K562 (cell line): ENCODE measurements around the gene FANCG. TPM values are rescaled to one million over a fixed set of nuclear protein-coding genes. Genes with fewer than 3 reads are reported as not detected.

Experiments used
- ATF7 ChIP-seq: fragments of 450-650 bp; IDR thresholded peaks from 2 replicates; pipeline ENCODE4 v1.7.1; 2014; ENCODE audit warnings: mild to moderate bottlenecking, moderate library complexity
- C11orf30 ChIP-seq: fragments of 450-650 bp; IDR thresholded peaks from 2 replicates; pipeline ENCODE4 v1.6.1; 2016; ENCODE audit warnings: low read depth, mild to moderate bottlenecking
- CC2D1A ChIP-seq: fragments of 450-650 bp; IDR thresholded peaks from 2 replicates; pipeline ENCODE4 v1.6.1; 2017; ENCODE audit warnings: mild to moderate bottlenecking
- CREB3L1 ChIP-seq: fragments of 450-650 bp; IDR thresholded peaks from 2 replicates; pipeline ENCODE4 v1.6.1; 2014; ENCODE audit warnings: low read depth, mild to moderate bottlenecking, moderate library complexity, borderline replicate concordance
- FOS ChIP-seq: IDR thresholded peaks from 3 replicates; pipeline ENCODE4 v1.6.1; 2011; ENCODE audit not compliant: insufficient read length; ENCODE audit errors: extremely low read depth
- GABPA ChIP-seq: fragments of 200-800 bp; sonication (Bioruptor generic); conservative IDR thresholded peaks from 2 replicates; pipeline ENCODE4 v1.6.1; 2016; ENCODE audit warnings: low read depth, missing genetic modification characterization, missing compliant biosample characterization
- HMGN3 ChIP-seq: IDR thresholded peaks from 2 replicates; pipeline ENCODE4 v1.6.1; 2011; ENCODE audit warnings: borderline replicate concordance, low read depth, mild to moderate bottlenecking, mixed read lengths, low read length; ENCODE audit not compliant: insufficient read length; ENCODE audit errors: extremely low read depth
- IRF2 ChIP-seq: sonication (generic); formaldehyde crosslinking; IDR thresholded peaks from 2 replicates; pipeline ENCODE4 v1.8.1; 2022; ENCODE audit warnings: mild to moderate bottlenecking, missing genetic modification reagents
- KDM4B ChIP-seq, 2 experiments: fragments of 450-650 bp in 1 of 2; sonication (generic) in 1 of 2; IDR thresholded peaks; 2 replicates each; pipeline ENCODE4 v1.6.1; 2016 to 2017; ENCODE audit warnings: borderline replicate concordance in 2 of 2, antibody characterized with exemption in 1 of 2, low read depth in 1 of 2, mild to moderate bottlenecking in 1 of 2
- MBD2 ChIP-seq: sonication (generic); IDR thresholded peaks from 2 replicates; pipeline ENCODE4 v1.6.1; 2016; ENCODE audit warnings: low read depth, borderline replicate concordance
- NCOA6 ChIP-seq: fragments of 450-650 bp; IDR thresholded peaks from 2 replicates; pipeline ENCODE4 v1.6.1; 2017; ENCODE audit warnings: mild to moderate bottlenecking
- NEUROD1 ChIP-seq: fragments of 150-350 bp; IDR thresholded peaks from 2 replicates; pipeline ENCODE4 v1.6.1; 2014; ENCODE audit warnings: borderline replicate concordance, low read length, low read depth; ENCODE audit not compliant: partially characterized antibody
- NFYB ChIP-seq: IDR thresholded peaks from 2 replicates; pipeline ENCODE4 v1.6.1; 2011; ENCODE audit warnings: mild to moderate bottlenecking, moderate library complexity; ENCODE audit not compliant: insufficient read length; ENCODE audit errors: extremely low read depth
- RFX1 ChIP-seq: fragments of 450-650 bp; IDR thresholded peaks from 2 replicates; pipeline ENCODE4 v1.6.1; 2016; ENCODE audit warnings: mild to moderate bottlenecking, moderate library complexity
- STAT6 ChIP-seq: sonication (generic); formaldehyde crosslinking; IDR thresholded peaks from 2 replicates; pipeline ENCODE4 v1.8.1; 2023; ENCODE audit warnings: mild to moderate bottlenecking, missing genetic modification reagents
- TEAD2 ChIP-seq: fragments of 450-650 bp; IDR thresholded peaks from 2 replicates; pipeline ENCODE4 v1.6.1; 2016; ENCODE audit warnings: missing genetic modification characterization, control low read depth, missing compliant biosample characterization
- ZNF263 ChIP-seq: sonication (generic); formaldehyde crosslinking; IDR thresholded peaks from 2 replicates; pipeline ENCODE4 v1.8.0; 2022; ENCODE audit warnings: mild to moderate bottlenecking, missing genetic modification reagents, borderline replicate concordance
- polyA plus RNA-seq, 8 experiments: library from polyadenylated mRNA; depleted of rRNA in 4 of 8; stranded (reverse) in 5 of 8; unstranded in 3 of 8; fragments of >200 nt; fragmentation: Nextera tagmentation in 2 of 8; fragmentation: Illumina TruSeq in 1 of 8; extraction: Ambion mirVana in 2 of 8; extraction: Trizol in 1 of 8; gene quantifications; 2 replicates each; pipeline versions ENCODE4 v1.2.1 to v1.2.3, GENCODE V29; 2011 to 2014; ENCODE audit warnings: inconsistent platforms in 1 of 8, missing spikeins in 1 of 8
- total RNA-seq, 7 experiments: library from RNA; depleted of rRNA in 6 of 7; stranded (reverse); fragments of >200 nt in 6 of 7; fragmentation: Illumina TruSeq in 2 of 7; extraction: Trizol in 2 of 7; gene quantifications; 2 replicates each; pipeline versions ENCODE4 v1.2.1 to v1.2.3, GENCODE V29; 2011 to 2021; ENCODE audit warnings: low replicate concordance in 1 of 7
- TF ChIP-seq, protein P1 (sequence below): fragments of 150-350 bp; IDR thresholded peaks from 2 replicates; pipeline ENCODE4 v1.6.1; 2014; ENCODE audit warnings: low read depth, mild to moderate bottlenecking, low read length, borderline replicate concordance
- TF ChIP-seq, protein P2 (sequence below): fragments of 450-650 bp; IDR thresholded peaks from 2 replicates; pipeline ENCODE4 v1.6.1; 2016; ENCODE audit warnings: low read depth, mild to moderate bottlenecking, moderate library complexity

Gene FANCG
- total and polyA plus RNA-seq, 9 of the 15 experiments (the other 6 are each of a cell fraction or from before 2014, with no cell fraction given) = 7.5 to 43.9 (median 31.0) TPM

- TF ChIP-seq NEUROD1 (peak; percentile 92), CC2D1A (0 out of 2 replicates have a peak, but pooled peaks have one; percentile 61), IRF2 (no peak), MBD2 (peak; percentile 98), ZNF263 (CRISPR knock-in tag) (peak; percentile 15; the same call in 1 of the 2 replicates), GABPA (tag) (0 out of 2 replicates have a peak, but pooled peaks have one; percentile 25), NFYB (peak; percentile 84), CREB3L1 (peak; percentile 64; the same call in 1 of the 2 replicates), C11orf30 (peak; percentile 74), KDM4B (IDR thresholded peaks at IDR 0.05; ENCODE audit: borderline replicate concordance in 2 of 2, low read depth in 1 of 2) (peak in 1 of 2 experiments; percentile 46; a peak in 1 of 4 replicates), NCOA6 (no peak), RFX1 (peak; percentile 86), FOS (peak; percentile 92), HMGN3 (peak; percentile 3), ATF7 (0 out of 2 replicates have a peak, but pooled peaks have one; percentile 52), STAT6 (CRISPR knock-in tag) (no peak), TEAD2 (no peak)
- TF ChIP-seq, protein P1, sequence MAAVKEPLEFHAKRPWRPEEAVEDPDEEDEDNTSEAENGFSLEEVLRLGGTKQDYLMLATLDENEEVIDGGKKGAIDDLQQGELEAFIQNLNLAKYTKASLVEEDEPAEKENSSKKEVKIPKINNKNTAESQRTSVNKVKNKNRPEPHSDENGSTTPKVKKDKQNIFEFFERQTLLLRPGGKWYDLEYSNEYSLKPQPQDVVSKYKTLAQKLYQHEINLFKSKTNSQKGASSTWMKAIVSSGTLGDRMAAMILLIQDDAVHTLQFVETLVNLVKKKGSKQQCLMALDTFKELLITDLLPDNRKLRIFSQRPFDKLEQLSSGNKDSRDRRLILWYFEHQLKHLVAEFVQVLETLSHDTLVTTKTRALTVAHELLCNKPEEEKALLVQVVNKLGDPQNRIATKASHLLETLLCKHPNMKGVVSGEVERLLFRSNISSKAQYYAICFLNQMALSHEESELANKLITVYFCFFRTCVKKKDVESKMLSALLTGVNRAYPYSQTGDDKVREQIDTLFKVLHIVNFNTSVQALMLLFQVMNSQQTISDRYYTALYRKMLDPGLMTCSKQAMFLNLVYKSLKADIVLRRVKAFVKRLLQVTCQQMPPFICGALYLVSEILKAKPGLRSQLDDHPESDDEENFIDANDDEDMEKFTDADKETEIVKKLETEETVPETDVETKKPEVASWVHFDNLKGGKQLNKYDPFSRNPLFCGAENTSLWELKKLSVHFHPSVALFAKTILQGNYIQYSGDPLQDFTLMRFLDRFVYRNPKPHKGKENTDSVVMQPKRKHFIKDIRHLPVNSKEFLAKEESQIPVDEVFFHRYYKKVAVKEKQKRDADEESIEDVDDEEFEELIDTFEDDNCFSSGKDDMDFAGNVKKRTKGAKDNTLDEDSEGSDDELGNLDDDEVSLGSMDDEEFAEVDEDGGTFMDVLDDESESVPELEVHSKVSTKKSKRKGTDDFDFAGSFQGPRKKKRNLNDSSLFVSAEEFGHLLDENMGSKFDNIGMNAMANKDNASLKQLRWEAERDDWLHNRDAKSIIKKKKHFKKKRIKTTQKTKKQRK = peak; percentile 88
- TF ChIP-seq, protein P2, sequence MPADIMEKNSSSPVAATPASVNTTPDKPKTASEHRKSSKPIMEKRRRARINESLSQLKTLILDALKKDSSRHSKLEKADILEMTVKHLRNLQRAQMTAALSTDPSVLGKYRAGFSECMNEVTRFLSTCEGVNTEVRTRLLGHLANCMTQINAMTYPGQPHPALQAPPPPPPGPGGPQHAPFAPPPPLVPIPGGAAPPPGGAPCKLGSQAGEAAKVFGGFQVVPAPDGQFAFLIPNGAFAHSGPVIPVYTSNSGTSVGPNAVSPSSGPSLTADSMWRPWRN = peak; percentile 44; the same call in 1 of the 2 replicates
These were observed 7.1 kb downstream of the FANCG start, which contains the start of gene VCP (continued) for GRCh38 chr9:35072461-35073278.
